Posterior cingulate gyrus (tissue), 11 donors: Measurements from ENCODE around the gene TMEM91.
"Not testable (repeated sequence)": the region's sequence is repeated elsewhere in the genome, so short reads cannot be mapped to it uniquely, and the experiment has no call there.

Experiments used
- DNase-seq, 10 donors: peaks; one replicate each; pipeline versions ENCODE4 v3.0.0 to v3.0.0-alpha.2; 2020 to 2021; ENCODE audit warnings: mixed read lengths in 3 of 10
- intact Hi-C: fragments of 100-400 bp; cut with DNase I; formaldehyde crosslinking; loops from one replicate; pipeline ENCODE4 v1.15.1; 2023

Gene TMEM91

GRCh38 chr19:41352609-41353465 is 23.5 kb upstream of the TMEM91 start:
- intact Hi-C loops: no loop called here
- peak in 3 of 10 donors; percentile 36 to 89 (median 74) for DNase-seq

- intact Hi-C loops: no loop called here
- peak; percentile 26 to 94 (median 54) for DNase-seq
Observed at GRCh38 chr19:41353466-41354342, 22.6 kb upstream of the TMEM91 start, which contains the start of gene TGFB1. TGFB1 (minus strand) TSS chr19:41353922; CDS start chr19:41353044, 878 bp downstream.

- DNase-seq: no peak
- intact Hi-C loops: no loop called here
Observed at GRCh38 chr19:41354343-41354953, 21.9 kb upstream of the TMEM91 start.

- intact Hi-C loops: no loop called here
- no peak for DNase-seq
Observed at GRCh38 chr19:41355035-41355434, 21.3 kb upstream of the TMEM91 start.

DNA sequence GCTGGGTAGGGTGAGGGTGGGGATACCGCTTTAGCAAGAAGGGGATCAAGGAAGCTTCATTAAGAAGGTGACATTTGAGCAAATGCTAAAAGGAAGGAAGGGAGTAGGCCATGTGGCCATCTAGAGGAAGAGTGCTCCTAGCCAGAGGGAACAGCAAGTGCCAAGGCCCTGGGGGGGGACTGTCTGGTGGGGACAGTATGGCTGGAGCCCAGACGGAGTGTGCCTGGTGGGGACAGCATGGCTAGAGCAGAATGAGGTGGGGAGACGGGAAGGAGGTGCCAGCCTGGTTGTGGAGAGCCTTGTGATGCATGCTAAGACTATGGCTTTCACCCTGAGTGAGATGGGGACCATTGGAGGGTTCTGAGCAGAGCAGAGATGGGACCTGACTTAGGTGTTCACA is 20.5 kb upstream of the TMEM91 start:
- intact Hi-C loops: no loop called here
- no peak for DNase-seq

- no peak for DNase-seq
- intact Hi-C loops: no loop called here
Observed at GRCh38 chr19:41356984-41357739, 19.2 kb upstream of the TMEM91 start.

DNA sequence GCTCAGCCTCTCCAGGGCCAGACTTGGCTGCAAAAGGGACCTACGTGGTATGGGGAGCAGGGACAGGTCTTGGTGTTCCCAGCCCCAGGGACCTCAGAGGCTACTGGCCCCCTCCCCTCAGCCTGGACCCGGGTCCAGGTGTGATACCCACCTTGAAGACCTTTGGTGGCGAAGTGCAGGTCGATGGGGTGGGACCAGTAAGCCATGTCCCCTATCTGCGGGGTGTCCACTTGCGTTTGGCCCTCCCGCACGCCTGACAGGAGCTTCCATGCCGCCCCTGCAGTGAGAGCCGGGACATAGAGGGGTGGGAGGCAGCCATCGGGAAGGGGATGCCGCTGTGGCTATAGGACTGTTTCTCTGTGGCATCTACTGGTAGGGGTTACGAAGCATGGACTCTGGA is 18.6 kb upstream of the TMEM91 start:
- no peak for DNase-seq
- intact Hi-C loops: no loop called here

DNA sequence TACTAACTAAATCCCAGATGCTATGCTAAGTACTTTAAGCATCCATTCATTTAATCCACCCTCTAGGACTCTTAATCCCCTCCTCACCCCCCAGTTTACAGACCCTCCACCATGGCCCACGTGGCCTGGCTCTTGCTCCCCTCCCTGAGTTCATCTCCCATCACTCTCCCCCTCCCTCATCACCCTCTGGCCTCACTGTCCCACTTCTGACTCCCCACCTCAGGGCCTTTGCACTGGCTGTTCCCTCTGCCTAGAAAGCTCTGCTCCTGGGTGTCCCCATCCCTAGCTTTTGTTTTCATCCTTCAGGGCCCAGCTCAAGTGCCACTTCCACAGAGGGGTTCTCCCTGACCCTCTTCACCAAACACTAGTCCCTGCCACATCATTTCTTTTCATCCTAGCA is 16.6 kb upstream of the TMEM91 start:
- intact Hi-C loops: loop anchor here (10.0 kb wide), 1 partner anchor 45 kb away; the partner anchor contains the start of gene CCDC97
- DNase-seq: no peak

- no peak for DNase-seq
Observed at GRCh38 chr19:41362143-41362847, 14.0 kb upstream of the TMEM91 start.

DNA sequence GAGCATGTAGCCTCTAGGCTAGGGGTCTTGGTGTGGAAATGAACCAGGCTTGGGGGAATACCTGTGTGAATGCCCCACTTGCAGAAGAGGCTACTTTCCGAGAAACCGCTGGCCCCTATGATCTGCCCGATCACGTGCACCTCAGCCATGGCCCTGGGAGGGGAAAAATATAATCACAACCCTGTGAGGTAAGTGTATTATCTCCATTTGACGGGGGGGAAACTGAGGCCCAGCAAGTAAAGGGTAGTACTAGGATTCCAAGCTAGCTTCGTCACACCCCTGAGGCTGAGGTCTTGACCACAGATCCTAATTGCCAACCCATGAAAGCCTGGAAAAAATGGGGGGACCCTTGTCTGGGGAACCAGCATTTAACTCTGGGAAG is 13.0 kb upstream of the TMEM91 start:
- DNase-seq: no peak
- intact Hi-C loops: loop anchor here (10.0 kb wide), 1 partner anchor 49 kb away; the partner anchor contains the start of gene CCDC97

More at GRCh38 chr19:41362143-41362847, 14.0 kb upstream of the TMEM91 start:
- intact Hi-C loops: loop anchor here (10.0 kb wide), 1 partner anchor 47 kb away; the partner anchor contains the start of gene CCDC97

- intact Hi-C loops: loop anchor here (2.0 to 10.0 kb wide), 2 partner anchors 33 to 49 kb away; partner anchors contain the start of genes BCKDHA, CCDC97 and EXOSC5
- peak; percentile 95 to 99 (median 97) for DNase-seq
Observed at GRCh38 chr19:41363753-41364523, 12.4 kb upstream of the TMEM91 start, which contains the start of gene B9D2. B9D2 (minus strand) TSS chr19:41364149; CDS start chr19:41363519, 630 bp downstream.

- intact Hi-C loops: loop anchor here (2.0 to 10.0 kb wide), 2 partner anchors 32 to 50 kb away; partner anchors contain the start of genes BCKDHA, CCDC97 and EXOSC5
- no peak for DNase-seq
Observed at GRCh38 chr19:41364524-41365391, 11.6 kb upstream of the TMEM91 start.

GRCh38 chr19:41366089-41366488 is 10.2 kb upstream of the TMEM91 start:
- intact Hi-C loops: loop anchor here (10.0 kb wide), 1 partner anchor 51 kb away; the partner anchor contains the start of gene CCDC97
- DNase-seq: no peak

DNA sequence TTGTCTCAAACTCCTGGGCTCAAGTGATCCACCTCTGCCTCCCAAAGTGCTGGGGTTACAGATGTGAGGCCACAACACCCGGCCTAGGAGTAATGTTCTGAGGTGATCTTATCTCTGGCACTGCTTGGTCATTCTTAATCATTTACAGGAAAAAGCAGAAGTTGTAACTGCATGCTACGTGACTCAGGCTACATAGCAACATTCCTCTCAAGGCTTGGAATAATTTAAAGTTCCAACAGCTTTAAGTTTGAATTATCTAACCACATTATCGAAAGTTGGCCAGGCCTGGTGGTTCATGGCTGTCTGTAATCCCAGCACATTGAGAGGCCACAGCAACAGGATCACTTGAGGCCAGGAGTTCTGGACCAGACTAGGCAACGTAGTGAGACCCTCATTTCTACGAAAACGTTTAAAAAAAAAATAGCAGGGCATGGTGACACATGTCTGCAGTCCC is 8.5 kb upstream of the TMEM91 start:
- intact Hi-C loops: loop anchor here (10.0 kb wide), 1 partner anchor 53 kb away; the partner anchor contains the start of gene CCDC97
- no peak for DNase-seq

- intact Hi-C loops: loop anchor here (10.0 kb wide), 1 partner anchor 55 kb away; the partner anchor contains the start of gene CCDC97
- DNase-seq: no peak
Observed at GRCh38 chr19:41369769-41370168, 6.6 kb upstream of the TMEM91 start.

GRCh38 chr19:41371119-41371518 is 5.2 kb upstream of the TMEM91 start:
- DNase-seq, intact Hi-C loops: not testable (repeated sequence)

DNA sequence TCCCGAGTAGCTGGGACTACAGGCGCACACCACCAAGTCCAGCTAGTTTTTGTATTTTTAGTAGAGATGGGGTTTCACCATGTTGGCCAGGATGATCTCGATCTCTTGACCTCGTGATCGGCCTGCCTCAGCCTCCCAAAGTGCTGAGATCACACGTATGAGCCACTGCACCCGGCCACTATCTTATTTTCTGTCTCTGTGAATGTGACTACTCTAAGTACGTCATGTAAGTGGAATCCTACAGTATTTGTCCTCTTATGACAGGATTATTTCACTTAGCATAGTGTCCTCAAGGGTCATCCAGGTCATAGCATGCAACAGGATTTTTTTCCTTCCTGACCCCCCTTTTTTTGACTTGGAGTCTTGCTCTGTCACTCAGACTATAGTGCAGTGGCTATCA is 4.8 kb upstream of the TMEM91 start:
- intact Hi-C loops: no loop called here
- DNase-seq: no peak
